ENCODE measurements around the gene ANGEL1. TPM values are rescaled to one million over a fixed set of nuclear protein-coding genes. Genes with fewer than 3 reads are reported as not detected.

The ANGEL1 gene
- total and polyA plus RNA-seq, 2 of the 8 experiments (the other 6 are each of a cell fraction or from before 2014, with no cell fraction given) = 26.8 to 27.2 TPM

DNA sequence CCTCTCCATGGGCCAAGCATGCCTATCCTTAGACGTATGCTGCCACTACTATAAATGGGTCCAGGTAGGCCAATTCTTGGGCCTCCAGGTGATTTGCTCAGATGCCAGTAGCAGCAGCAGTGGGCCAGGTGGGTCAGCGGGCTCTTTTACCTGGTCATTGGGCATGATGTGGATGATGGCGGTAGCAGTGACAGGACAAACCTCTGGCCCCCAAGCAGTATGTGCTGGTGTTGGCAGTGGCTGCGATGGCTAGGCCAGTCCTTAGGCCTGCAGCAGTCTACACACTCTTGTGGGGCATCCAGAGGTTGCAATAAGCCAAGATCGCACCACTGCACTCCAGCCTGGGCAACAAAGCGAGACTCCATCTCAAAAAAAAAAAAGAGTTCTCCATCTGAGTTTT, 70.5 kb downstream of the ANGEL1 start:
- no peak overlapping the region for H3K4ac ChIP-seq (replicated peaks; ENCODE audit: insufficient read length, low read depth, low read length)
- no peak overlapping the region for H2BK12ac ChIP-seq (ENCODE audit: low read depth, low read length)
- 81% methylated on average over 6 of the region's 6 CpGs; no CpG with 5 or more reads in 1 of the 2 experiments for WGBS, 2 experiments (ENCODE audit: extremely low coverage in 1 of 2, insufficient coverage in 1 of 2, insufficient read length in 1 of 2, insufficient replicate concordance in 2 of 2, low coverage in 1 of 2, low lambda C conversion rate in 2 of 2, missing lambda C conversion rate in 1 of 2)
- H3K9me3 ChIP-seq (ENCODE audit: insufficient read depth in 2 of 2, low read depth in 1 of 2, low read length in 1 of 2) = peaks cover 2 to 20% of the 10 kb centered on the region in 2 experiments; a peak in 3 of 4 replicates
- no peaks in the 10 kb centered on the region for H3K79me1 ChIP-seq (ENCODE audit: low read depth, low read length)
- no peak overlapping the region for H2AK5ac ChIP-seq (ENCODE audit: low read depth, low read length)
- POLR2A ChIA-PET (ENCODE audit: partially characterized antibody) = no interaction called here
- CTCF ChIA-PET (ENCODE audit: partially characterized antibody) = no interaction called here
- H2AFZ ChIP-seq (ENCODE audit: low read length) = no peak overlapping the region
- H3K4me1 ChIP-seq (replicated peaks in 1 of 4; ENCODE audit: control insufficient read depth in 3 of 4, insufficient read depth in 4 of 4, low read length in 3 of 4) = no peaks in the 10 kb centered on the region
- FAIRE-seq (no peak), DNase-seq (ENCODE audit: low read depth in 1 of 2, low spot score in 2 of 2) (no peak)
- H3K14ac ChIP-seq (ENCODE audit: insufficient read length) = no peak overlapping the region
- H2BK15ac ChIP-seq (ENCODE audit: low read length) = no peak overlapping the region
- no peak overlapping the region for H2BK5ac ChIP-seq (ENCODE audit: low read depth, low read length)
- H4K8ac ChIP-seq (ENCODE audit: extremely low read depth, insufficient read depth, low read length) = no peak overlapping the region
- H4K20me1 ChIP-seq (replicated peaks in 1 of 2; ENCODE audit: control insufficient read depth in 1 of 2, insufficient read depth in 2 of 2, low read length in 2 of 2) = no peaks in the 10 kb centered on the region
- no peak overlapping the region for H3K9ac ChIP-seq (replicated peaks in 1 of 4; ENCODE audit: extremely low read depth in 1 of 4, low read depth in 3 of 4, low read length in 3 of 4)
- H3K23ac ChIP-seq (ENCODE audit: insufficient read length) = no peak overlapping the region
- no peak overlapping the region for H3K27ac ChIP-seq (ENCODE audit: low read depth, low read length)
- no peak overlapping the region for H3K18ac ChIP-seq (ENCODE audit: extremely low read depth, low read length)
- H4K5ac ChIP-seq (ENCODE audit: insufficient read length, low read depth, low read length) = no peak overlapping the region
- no peak overlapping the region for H3K56ac ChIP-seq (replicated peaks; ENCODE audit: insufficient read length, low read depth, low read length)
- H2BK120ac ChIP-seq (replicated peaks; ENCODE audit: low read depth, low read length) = no peak overlapping the region
- H3K27me3 ChIP-seq (replicated peaks in 1 of 4; ENCODE audit: control insufficient read depth in 3 of 4, extremely low read depth in 1 of 4, insufficient read depth in 3 of 4, low read length in 3 of 4) = no peaks in the 10 kb centered on the region
- no peak for TF ChIP-seq TCF12 (IDR thresholded peaks at IDR 0.05; ENCODE audit: low read depth, low read length)
- H3K79me2 ChIP-seq (ENCODE audit: control insufficient read depth in 1 of 2, insufficient read depth in 2 of 2, low read length in 2 of 2) = no peaks in the 10 kb centered on the region
- H3K23me2 ChIP-seq (ENCODE audit: low read depth, low read length) = no peaks in the 10 kb centered on the region
- no peak overlapping the region for H3K4me2 ChIP-seq (ENCODE audit: insufficient read depth in 1 of 2, low read depth in 2 of 2, low read length in 2 of 2)
- H3K36me3 ChIP-seq (ENCODE audit: control insufficient read depth in 2 of 4, insufficient read depth in 4 of 4, low read length in 3 of 4) = no peaks in the 10 kb centered on the region
- H2BK20ac ChIP-seq (ENCODE audit: low read length) = no peak overlapping the region
- H3K4me3 ChIP-seq (ENCODE audit: extremely low read depth in 1 of 4, insufficient read depth in 2 of 4, low read depth in 3 of 4, low read length in 4 of 4) = no peak overlapping the region
- H4K91ac ChIP-seq (replicated peaks; ENCODE audit: insufficient read length, low read length) = no peak overlapping the region

Data from H1 (cell line).